DMS 273 treated with DMSO at 0.1 percent for 48 hours (cell line): Measurements from ENCODE around the gene NDUFA6.
"Not testable (repeated sequence)": the region's sequence is repeated elsewhere in the genome, so short reads cannot be mapped to it uniquely, and the experiment has no call there.

Experiments
- DNase-seq: peaks from one replicate; lab custom pipeline; 2025; lab: John Stamatoyannopoulos, UW

The NDUFA6 gene

DNA sequence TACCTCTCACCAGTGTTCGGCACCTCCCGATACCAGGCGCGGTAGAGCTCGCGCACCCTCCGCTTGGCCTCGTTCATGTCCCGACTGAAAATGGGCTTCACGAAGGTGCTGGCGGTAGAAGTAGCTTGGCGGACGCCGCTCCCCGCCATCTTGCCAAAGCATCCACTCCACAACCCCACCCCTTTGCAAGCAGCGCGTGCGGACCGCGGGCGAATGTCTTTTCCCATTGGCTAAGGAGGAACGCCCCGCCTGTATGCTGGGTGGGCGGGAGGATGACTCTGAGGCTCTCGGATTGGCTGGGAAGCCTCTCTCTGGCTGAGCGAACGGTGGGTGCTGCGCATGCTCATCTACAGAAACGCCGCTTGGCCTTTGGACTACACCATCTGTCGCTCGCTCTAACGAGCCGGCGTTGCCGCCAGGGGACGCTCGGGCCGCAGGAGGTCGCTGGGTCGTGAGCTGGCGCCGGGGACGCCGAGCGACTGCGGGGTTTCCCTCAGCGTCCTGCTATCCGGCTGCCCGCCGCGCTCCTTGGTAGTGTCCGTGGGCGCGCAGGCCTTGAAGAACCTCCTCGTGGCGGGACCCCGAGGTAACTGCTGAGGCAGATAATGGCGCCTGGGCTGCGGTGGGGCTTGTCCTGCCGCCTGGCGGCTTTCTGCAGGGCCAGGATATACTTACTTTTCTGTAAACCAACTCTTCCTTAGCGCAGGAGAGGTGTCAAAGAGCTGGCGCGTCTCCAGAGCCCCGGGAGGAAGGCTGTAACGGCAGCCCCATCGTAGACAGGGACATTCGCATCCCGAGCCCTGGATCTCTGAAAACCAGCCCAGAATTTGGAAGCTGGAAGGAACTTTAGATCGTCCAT lies at the start of gene NDUFA6:
NDUFA6 (minus strand) TSS at position 177 of the 859 bp plus-strand sequence; CDS start at position 149, 28 bp downstream.
- peak; percentile 95 for DNase-seq

DNA sequence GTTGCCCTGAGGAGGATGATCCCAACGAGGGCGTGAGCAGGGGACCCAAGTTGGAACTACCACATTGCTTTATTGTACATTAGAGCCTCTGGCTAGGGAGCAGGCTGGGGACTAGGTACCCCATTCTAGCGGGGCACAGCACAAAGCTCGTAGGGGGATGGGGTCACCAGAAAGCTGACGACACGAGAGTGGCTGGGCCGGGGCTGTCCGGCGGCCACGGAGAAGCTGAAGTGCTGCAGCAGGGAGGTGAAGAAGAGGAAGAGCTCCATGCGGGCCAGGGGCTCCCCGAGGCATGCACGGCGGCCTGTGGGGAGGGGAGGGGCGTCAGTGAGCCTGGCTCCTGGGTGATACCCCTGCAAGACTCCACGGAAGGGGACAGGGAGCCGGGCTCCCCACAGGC lies 49.6 kb upstream of the NDUFA6 start:
- DNase-seq = not testable (repeated sequence)

- DNase-seq = not testable (repeated sequence)
Observed at GRCh38 chr22:42139508-42139907, 48.9 kb upstream of the NDUFA6 start.

DNA sequence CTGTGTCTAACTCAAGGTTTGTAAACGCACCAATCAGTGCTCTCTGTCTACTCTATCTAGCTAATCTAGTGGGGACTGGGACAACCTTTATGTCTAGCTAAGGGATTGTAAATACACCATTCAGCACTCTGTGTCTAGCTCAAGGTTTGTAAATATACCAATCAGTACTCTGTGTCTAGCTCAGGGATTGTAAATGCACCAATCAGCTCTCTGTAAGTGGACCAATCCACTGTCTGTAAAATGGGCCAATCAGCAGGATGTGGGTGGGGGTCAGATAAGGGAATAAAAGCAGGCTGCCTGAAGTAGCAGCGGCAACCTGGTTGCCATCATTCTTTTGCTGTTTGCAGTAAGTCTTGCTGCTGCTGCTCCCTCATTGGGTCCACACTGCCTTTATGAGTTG lies 48.4 kb upstream of the NDUFA6 start:
- DNase-seq = no peak

DNA sequence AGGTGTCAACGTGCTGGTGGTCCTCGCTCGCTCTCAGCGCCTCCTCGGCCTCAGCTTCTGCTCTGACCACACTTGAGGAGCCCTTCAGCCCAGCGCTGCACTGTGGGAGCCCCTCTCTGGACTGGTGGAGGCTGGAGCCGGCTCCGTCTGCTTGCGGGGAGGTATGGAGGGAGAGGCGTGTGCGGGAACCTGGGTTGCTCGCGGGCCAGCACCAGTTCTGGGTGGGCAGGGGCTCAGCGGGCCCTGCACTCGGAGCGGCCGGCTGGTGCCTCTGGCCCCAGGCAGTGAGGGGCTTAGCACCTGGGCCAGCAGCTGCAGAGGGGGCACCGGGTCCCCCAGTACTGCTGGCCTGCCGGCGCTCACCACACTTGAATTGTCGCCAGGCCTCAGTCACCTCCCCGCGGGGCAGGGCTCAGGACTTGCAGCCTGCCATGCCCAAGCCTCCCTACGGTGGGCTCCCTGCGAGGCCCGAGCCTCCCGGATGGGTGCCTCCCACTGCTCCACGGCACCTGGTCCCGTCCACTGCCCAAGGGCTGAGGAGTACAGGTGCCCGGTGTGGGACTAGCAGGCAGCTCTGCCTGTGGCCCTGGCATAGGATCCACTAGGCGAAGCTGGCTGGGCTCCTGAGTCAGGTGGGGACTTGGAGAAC lies 47.7 kb upstream of the NDUFA6 start:
- no peak for DNase-seq

- not testable (repeated sequence) for DNase-seq
Observed at GRCh38 chr22:42135688-42136087, 45.1 kb upstream of the NDUFA6 start.

DNA sequence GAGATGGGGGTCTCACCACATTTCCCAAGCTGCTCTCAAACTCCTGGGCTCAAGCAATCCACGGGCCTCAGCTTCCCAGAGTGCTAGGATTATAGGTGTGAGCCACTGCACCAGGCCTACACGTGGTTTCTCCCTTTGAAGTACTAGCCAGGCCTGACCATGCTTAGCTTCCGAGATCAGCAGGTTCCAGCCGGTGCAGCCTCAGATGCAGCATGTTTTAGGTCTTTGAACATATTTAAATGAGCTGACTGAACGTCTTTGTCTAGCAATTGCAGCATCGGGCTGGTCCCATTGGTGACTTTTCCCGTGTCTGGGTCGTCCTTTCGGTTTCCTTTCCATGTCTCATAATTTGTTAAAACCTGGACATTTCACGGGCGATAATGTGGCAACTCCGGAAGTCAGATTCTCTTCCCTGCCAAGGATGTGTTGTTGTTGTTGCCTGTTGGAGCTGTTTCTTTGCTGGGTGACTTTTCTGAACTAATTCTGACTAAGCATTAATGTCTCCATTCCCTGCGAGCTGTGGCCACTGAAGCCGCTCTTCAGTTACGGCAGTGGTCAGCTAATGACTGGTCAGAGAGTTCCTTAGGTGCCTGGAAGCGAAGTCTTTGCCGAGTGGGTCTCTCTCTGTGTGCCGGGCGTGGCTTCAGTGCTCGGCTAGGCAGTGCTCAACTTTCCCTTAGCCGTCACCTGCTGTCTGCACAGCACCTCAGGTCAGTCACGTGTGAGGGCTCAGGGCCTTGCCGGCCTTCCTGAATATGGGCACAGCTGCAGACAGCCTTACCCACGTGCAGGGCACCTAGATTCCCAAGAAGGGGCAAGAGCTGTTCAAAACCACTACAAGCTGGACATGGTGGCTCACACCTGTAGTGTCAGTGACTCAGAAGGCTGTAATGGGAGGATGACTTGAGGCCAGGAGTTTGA lies 43.8 kb upstream of the NDUFA6 start:
- DNase-seq = no peak

DNA sequence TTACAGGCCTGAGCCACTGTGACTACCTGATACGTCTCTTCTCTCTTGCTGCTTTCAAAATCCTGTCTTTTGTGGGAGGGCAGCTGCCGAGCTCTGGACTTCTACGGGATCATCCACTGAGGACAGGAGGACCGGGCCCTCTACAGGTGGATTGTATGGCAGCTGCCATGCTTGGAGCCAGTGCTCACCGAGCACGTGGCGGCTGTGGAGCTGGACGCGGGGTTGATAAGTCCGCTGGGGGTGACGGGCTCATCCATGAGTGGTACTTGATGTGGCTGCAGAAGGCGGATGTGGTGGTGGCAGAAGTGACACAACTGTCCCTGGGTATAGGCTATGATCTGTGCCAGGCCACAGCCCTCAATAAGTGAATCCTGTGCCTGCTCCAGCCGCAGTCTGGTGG lies 41.9 kb upstream of the NDUFA6 start:
- no peak for DNase-seq

DNA sequence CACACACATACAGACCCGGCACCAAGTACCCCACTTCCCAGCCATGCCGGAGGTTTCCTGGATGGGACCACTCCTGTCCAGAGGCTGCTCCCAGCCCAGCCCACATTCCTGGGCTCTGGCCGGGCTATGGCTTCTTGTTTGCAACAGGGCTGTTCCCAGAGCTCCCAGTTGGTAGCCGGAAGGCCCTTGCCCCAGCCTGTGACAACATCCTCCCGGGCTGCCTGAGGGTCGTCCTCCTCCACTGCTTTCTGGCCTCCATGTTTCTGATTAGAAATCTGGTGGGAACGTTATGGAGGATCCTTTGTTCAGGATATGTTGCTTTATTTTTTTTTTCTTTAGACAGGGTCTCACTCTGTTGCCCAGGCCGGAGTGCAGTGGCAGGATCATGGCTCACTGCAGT lies 41.0 kb upstream of the NDUFA6 start:
- DNase-seq = no peak

DNA sequence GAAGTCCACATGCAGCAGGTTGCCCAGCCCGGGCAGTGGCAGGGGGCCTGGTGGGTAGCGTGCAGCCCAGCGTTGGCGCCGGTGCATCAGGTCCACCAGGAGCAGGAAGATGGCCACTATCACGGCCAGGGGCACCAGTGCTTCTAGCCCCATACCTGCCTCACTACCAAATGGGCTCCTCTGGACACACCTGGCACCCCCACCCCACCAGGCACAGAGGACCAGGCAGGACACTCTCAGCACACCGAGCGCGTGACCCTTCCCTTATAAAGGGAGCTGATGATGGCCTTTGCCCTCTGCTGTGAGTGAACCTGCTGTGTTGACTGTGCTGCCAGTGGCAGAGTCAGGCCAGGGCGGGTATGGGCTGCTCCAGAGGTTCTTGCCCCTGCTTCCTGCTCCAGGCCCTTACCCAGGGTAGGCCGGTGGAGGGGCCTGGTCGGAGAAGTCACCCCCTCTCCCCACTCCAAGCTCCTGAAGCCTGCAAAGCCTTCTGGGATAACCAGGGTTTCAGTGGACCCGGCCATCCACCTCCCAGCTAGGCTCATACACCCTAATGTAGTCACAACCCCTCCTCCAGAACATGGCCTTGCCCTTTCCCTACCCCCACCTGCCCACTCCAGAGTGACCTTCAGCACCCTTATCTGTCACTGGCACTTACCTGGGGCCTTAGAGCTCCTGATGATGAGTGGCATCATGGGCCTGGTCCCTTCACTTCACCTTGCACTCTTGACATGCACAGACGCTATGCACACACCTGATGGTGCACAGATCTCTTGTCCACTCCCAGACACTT lies 40.3 kb upstream of the NDUFA6 start, which contains the start of gene CYP2D6:
CYP2D6 (minus strand) TSS at position 172 of the 793 bp plus-strand sequence; CDS start at position 153, 19 bp downstream.
- not testable (repeated sequence) for DNase-seq

GRCh38 chr22:42130182-42130581 lies 39.6 kb upstream of the NDUFA6 start:
- not testable (repeated sequence) for DNase-seq

DNA sequence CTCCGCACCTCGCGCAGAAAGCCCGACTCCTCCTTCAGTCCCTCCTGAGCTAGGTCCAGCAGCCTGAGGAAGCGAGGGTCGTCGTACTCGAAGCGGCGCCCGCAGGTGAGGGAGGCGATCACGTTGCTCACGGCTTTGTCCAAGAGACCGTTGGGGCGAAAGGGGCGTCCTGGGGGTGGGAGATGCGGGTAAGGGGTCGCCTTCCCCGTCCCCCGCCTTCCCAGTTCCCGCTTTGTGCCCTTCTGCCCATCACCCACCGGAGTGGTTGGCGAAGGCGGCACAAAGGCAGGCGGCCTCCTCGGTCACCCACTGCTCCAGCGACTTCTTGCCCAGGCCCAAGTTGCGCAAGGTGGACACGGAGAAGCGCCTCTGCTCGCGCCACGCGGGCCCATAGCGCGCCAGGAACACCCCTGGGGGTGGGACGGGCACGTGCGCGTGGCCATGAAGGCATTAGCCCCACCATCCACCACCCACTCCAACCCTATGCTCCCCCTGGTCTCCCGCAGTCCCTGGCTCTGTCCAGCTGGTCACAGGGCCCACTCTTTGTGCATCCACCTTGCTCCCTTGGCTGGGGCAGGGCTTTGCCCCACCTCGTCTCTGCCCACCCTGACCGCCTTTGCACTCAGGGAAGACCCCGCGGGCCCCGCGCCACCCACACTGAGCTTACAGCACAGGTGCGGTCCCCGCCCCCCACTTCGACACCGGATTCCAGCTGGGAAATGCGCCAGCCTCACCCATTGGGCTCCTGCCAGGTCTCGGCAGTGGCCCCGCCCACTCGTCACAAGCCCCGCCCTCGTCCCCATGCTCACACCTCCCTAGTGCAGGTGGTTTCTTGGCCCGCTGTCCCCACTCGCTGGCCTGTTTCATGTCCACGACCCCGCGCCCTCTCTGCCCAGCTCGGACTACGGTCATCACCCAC lies 38.5 kb upstream of the NDUFA6 start:
- not testable (repeated sequence) for DNase-seq

DNA sequence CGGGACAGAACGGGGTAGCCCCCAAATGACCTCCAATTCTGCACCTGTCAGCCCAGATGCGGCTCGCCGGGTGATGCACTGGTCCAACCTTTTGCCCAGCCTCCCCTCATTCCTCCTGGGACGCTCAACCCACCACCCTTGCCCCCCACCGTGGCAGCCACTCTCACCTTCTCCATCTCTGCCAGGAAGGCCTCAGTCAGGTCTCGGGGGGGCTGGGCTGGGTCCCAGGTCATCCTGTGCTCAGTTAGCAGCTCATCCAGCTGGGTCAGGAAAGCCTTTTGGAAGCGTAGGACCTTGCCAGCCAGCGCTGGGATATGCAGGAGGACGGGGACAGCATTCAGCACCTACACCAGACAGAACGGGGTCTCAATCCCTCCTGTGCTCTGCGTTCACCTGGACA lies 37.4 kb upstream of the NDUFA6 start:
- DNase-seq = not testable (repeated sequence)

DNA sequence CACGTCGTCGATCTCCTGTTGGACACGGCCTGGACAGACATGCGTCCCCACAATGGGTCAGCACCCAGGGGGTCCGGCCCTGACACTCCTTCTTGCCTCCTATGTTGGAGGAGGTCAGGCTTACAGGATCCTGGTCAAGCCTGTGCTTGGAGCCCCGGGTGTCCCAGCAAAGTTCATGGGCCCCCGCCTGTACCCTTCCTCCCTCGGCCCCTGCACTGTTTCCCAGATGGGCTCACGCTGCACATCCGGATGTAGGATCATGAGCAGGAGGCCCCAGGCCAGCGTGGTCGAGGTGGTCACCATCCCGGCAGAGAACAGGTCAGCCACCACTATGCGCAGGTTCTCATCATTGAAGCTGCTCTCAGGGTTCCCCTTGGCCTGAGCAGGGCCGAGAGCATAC lies 37.0 kb upstream of the NDUFA6 start:
- no peak for DNase-seq

GRCh38 chr22:42123529-42123928 lies 33.0 kb upstream of the NDUFA6 start:
- not testable (repeated sequence) for DNase-seq

DNA sequence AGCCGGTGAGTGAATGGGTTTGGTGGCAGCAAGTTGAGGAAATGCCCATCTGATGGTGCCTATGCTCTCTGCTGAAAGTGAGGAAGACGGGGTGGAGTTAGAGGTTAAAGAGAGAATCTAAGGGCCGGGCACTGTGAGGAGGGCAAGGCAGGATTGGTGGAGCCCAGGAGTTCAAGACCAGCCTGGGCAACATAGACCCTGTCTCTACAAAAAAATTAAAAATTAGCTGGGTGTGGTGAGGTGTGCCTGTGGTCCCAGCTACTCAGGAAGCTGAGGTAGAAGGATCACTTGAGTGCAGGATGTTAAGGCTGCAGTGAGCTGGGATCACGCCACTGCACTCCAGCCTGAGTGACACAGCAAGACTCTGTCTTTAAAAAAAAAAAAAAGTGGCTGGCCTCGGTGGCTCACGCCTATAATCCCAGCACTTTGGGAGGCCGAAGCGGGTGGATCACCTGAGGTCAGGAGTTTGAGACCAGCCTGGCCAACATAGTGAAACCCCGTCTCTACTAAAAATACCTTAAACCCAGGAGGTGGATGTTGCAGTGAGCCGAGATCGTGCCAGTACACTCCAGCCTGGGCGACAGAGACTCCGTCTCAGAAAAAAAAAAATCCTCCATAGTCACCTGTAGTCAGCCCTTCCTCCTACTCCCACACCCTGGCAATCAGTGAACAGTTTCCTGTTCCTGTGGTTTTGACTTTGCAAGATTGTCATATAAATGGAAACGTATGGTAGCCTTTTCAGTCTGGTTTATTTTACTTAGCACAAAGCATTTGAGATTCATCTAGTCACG lies 29.9 kb upstream of the NDUFA6 start:
- not testable (repeated sequence) for DNase-seq

- DNase-seq = no peak
Observed at GRCh38 chr22:42116848-42117424, 26.4 kb upstream of the NDUFA6 start.

DNA sequence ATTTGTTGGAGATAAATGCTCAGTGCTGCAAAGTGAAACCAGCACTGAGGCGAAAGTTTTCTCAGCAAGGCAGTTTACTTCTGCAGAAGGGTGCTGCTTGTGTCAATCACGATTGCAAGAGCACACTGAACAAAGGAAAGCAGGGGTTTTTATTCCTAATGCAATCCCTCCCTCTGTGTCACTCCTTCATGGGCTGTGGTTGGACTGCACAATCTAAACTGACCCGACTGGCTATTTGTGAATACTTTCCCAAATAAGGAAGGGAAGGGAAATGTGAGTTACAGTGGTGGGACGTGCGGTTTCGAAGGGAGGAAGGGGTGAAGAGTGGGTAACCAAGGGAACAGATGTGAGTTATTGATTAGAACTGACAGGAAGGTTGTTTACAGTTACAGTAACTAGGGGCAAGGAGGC lies 24.9 kb upstream of the NDUFA6 start:
- DNase-seq = not testable (repeated sequence)

- DNase-seq = no peak
Observed at GRCh38 chr22:42114721-42115120, 24.1 kb upstream of the NDUFA6 start.
